Activated CD4-positive, alpha-beta T cell treated with anti-CD3 and anti-CD28 coated beads, Interleukin-2, Interleukin-6, amounts not matched to agents 100 ng/mL and 50 ng/mL, durations not matched to agents 16 hours and 8 hours (primary cell): Measurements from ENCODE around the gene EPS8L3.

Source experiments
- DNase-seq: peaks from one replicate; pipeline ENCODE4 v3.0.0-alpha.2; 2020

Gene EPS8L3

GRCh38 chr1:109793486-109794318, 30.0 kb upstream of the EPS8L3 start:
- no peak for DNase-seq

- no peak for DNase-seq
These were observed 29.4 kb upstream of the EPS8L3 start for GRCh38 chr1:109793089-109793485.

- no peak for DNase-seq
These were observed 28.5 kb upstream of the EPS8L3 start for GRCh38 chr1:109792056-109792831.

- DNase-seq = no peak
These were observed 27.8 kb upstream of the EPS8L3 start for GRCh38 chr1:109791495-109792043.

- DNase-seq = peak; percentile 88
These were observed 27.2 kb upstream of the EPS8L3 start for GRCh38 chr1:109790735-109791494.

GRCh38 chr1:109790329-109790728, 26.6 kb upstream of the EPS8L3 start:
- no peak for DNase-seq

GRCh38 chr1:109789551-109790180, 25.9 kb upstream of the EPS8L3 start:
- no peak for DNase-seq

- DNase-seq = no peak
These were observed 25.2 kb upstream of the EPS8L3 start for GRCh38 chr1:109788695-109789521.

GRCh38 chr1:109787845-109788601, 24.3 kb upstream of the EPS8L3 start:
- peak; percentile 32 for DNase-seq

- DNase-seq = no peak
These were observed 23.6 kb upstream of the EPS8L3 start for GRCh38 chr1:109787211-109787844.

- DNase-seq = no peak
These were observed 22.9 kb upstream of the EPS8L3 start for GRCh38 chr1:109786531-109787021.

- no peak for DNase-seq
These were observed 22.4 kb upstream of the EPS8L3 start for GRCh38 chr1:109786112-109786480.

- DNase-seq = no peak
These were observed 21.9 kb upstream of the EPS8L3 start for GRCh38 chr1:109785446-109786111.

GRCh38 chr1:109784551-109785252, 21.0 kb upstream of the EPS8L3 start:
- DNase-seq = no peak

GRCh38 chr1:109783436-109783835, 19.7 kb upstream of the EPS8L3 start:
- DNase-seq = no peak

GRCh38 chr1:109782927-109783326, 19.2 kb upstream of the EPS8L3 start:
- DNase-seq = no peak

GRCh38 chr1:109782514-109782913, 18.8 kb upstream of the EPS8L3 start:
- DNase-seq = no peak

GRCh38 chr1:109781806-109782205, 18.1 kb upstream of the EPS8L3 start:
- no peak for DNase-seq

- no peak for DNase-seq
These were observed 17.3 kb upstream of the EPS8L3 start for GRCh38 chr1:109780982-109781381.
